Fibroblast of peridontal ligament (primary cell): ENCODE data around the gene CXCL16.

Source experiments
- DNase-seq: peaks from one replicate; pipeline ENCODE4 v3.0.0-alpha.2; 2010; ENCODE audit errors: extremely low read depth

CXCL16 gene

GRCh38 chr17:4750606-4751005 lies 10.9 kb upstream of the CXCL16 start:
- DNase-seq, result no peak

- DNase-seq, result no peak
Measured at GRCh38 chr17:4748686-4749085, 9.0 kb upstream of the CXCL16 start.

GRCh38 chr17:4747847-4748246 lies 8.1 kb upstream of the CXCL16 start:
- DNase-seq, result no peak

GRCh38 chr17:4744999-4745969 lies 5.6 kb upstream of the CXCL16 start:
- DNase-seq, result no peak

- DNase-seq, result no peak
Measured at GRCh38 chr17:4743898-4744297, 4.2 kb upstream of the CXCL16 start.

DNA sequence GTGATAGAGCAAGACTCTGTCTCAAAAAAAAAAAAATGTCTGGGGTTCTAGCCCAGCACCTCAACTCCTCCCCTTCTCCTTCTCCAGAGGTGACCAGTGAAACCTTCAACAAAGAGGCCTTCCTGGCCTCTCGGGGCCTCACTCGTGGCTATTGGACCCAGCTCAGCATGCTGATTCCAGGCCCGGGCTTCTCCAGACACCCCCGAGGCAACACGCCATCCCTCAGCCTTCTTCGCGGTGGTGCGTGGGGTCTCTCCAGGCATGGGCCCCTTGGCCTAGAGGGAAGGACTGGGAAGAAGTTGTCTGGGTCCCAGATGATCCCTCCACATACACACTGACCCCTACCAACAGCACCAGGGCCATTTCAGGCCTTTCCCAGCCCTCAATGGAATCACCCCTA lies 3.5 kb upstream of the CXCL16 start:
- DNase-seq, result no peak

GRCh38 chr17:4742629-4743028 lies 2.9 kb upstream of the CXCL16 start:
- DNase-seq, result peak; percentile 15

GRCh38 chr17:4742133-4742532 lies 2.4 kb upstream of the CXCL16 start:
- DNase-seq, result no peak

- no peak for DNase-seq
Measured at GRCh38 chr17:4741544-4741943, 1.8 kb upstream of the CXCL16 start.

DNA sequence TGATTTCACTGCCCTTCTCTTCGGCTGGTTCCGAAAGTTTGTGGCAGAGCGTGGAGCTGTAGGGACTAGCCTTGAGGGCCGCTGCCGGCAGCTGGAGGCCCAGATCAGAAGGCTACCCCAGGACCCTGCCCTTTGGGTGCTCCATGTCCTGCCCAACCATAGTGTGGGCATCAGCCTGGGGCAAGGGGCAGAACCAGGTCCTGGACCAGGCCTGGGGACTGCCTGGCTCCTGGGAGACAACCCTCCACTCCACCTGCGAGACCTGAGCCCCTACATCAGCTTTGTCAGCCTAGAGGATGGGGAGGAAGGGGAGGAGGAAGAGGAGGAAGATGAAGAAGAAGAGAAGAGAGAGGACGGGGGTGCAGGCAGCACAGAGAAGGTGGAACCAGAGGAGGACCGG lies 856 bp upstream of the CXCL16 start:
- DNase-seq, result no peak

GRCh38 chr17:4740025-4740351 lies 260 bp upstream of the CXCL16 start:
- DNase-seq, result no peak

DNA sequence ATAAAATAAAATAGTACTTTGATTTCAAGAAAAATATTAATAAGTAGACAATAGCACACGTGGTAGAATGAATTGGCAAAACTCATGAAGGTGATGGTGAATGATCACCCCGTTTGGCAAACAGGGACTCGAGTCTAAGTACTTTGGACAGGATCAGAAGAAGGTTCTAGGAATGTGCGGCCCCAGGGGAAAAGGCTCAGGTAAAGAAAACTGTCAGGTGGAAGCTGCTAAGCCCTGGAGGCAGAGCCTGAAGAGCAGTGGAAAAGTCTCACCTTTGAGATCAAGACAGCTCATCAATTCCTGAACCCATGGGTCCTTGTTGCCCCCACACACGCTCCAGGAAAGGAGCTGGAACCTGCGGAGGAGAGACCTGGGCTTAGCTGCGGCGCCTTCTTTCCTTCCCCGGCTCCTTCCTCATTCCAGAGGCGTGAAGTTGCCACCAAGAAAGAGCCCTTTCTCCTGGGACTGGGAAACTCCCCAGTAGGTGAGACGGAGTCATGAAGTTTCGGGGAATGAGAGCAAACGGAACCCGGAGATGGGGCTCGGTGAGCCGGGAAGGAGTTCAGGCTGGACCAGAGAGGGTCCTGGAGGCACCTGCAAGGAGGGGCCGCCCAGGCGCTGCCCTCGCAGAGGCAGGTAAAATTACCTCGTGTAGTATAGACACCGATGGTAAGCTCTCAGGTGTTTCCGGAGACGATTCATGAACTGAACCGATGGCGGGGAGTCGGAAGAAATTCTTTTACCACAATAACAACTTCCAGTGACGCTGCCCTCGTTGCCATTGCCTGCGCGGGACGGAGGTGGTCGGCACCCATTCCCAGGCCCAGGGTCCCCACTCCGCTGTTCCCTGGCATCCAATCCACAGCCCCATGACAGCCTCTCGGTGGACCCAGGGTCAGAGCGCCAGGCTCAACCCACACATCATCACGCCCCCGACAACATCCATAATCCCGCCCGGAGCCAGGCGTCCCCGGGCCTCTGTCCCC lies 1.3 kb downstream of the CXCL16 start:
- no peak for DNase-seq

DNA sequence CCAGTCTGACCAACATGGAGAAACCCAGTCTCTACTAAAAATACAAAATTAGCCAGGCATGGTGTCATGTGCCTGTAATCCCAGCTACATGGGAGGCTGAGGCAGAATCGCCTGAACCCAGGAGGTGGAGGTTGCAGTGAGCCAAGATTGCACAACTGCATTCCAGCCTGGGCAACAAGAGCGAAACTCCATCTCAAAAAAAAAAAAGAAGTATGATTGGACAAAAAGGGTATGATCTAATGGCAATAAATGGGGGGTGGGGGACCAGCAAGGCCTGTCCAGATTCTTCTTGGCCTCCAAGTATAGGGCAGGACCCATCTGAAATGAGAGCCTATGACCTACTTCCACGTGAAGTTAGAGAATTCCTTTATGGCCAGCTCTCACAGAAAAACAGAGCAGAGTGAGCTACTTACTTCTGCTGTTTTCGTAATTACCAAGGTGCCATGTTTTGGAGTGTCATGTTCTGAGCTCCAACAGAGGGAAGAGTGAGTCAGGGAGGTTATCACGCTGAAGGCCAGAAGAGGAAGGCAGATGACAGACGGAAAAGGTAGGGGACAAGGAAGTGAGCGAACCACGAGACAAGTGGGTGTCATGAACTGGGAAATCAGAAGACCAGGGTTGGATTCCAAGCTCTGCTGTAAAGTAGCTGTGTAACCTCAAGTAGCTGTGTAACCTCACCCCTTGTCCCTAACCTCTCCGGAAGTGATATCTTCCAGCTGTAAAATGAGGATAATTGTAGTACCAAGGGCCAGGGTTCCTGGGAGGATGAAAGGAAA lies 3.7 kb downstream of the CXCL16 start:
- peak; percentile 8 for DNase-seq

DNA sequence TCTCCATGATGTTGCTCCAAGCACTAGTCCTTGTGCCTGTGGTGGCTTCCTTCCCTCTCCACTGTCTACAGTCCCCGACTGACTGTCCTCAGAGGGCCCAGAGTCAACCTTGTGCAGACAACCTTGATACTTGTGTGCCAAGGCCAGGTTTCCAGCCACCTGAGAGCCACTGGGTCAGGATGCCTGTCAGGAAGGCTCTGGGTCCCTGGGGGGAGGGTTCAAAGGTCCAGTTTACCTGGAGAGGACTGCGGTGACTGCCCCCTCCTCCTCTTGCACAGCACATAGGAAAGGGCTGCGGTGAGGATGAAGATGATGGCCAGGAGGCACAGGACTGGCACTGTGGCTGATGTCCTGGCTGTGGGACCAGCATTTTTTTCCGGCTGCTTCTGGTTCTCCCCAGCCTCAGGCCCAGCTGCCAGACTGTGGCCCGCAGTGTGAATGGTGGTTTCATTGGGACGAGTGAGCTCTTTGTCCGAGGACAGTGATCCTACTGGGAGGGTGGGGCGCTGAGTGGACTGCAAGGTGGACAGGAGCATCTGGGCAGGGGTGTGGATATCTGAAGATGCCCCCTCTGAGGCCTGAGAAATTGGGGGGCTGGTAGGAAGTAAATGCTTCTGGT lies 4.8 kb downstream of the CXCL16 start:
- DNase-seq, result no peak

DNA sequence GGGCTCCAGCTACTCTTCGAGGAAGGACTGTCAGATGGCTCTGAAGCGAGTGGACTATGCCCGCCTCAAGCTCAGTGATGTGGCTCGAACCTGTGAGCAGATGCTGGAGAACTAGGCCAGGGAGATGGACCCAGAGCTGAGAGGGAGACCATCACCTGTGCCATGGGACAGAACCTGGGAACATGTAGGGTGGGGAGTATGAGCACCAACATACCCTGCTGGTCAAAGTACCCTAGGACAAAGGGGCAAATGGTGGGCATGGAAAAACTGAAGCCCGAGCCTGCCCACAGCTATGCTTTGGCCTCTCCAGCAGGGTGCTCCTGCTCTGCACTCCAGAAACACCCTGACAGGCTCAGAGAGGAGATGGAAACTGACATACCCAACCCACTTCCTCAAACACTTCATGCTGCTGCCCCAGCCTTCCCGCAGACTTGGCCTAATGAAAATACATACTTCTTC lies 6.6 kb downstream of the CXCL16 start:
- DNase-seq, result no peak

- no peak for DNase-seq
Measured at GRCh38 chr17:4728124-4728523, 11.6 kb downstream of the CXCL16 start.

- DNase-seq, result no peak
Measured at GRCh38 chr17:4725646-4726310, 13.9 kb downstream of the CXCL16 start.

GRCh38 chr17:4724650-4725049 lies 15.1 kb downstream of the CXCL16 start:
- DNase-seq, result no peak

DNA sequence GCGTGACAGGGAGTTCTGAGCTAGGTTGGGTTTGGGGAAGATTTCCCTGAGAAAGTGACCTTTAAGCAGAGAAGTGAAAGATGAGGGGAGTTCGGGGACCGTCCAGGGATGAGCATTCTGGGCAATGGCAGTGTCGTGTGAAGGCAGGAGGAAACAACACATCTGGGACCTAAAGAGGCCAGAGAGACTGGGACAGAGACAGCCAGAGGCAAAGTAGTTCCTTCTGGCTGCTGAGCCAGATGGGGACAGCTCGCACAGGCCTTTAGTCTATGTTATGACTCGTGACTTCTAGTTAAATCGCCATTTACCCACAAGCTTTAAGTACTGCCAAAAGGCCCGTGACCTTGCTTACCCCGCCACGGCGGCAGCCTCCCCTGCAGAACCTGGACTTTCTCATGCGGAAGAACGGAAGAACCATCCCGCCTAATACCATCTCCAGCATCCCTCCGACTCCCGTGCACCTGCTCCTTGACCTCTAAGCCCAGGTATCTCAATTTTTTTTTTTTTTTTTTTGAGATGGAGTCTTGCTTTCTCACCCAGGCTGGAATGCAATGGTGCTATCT lies 17.0 kb downstream of the CXCL16 start:
- no peak for DNase-seq
